ENCODE data around the gene NFKB2. TPM values are rescaled to one million over a fixed set of nuclear protein-coding genes. Genes with fewer than 3 reads are reported as not detected.

Gene NFKB2
- total RNA-seq, 2 experiments from 2014 or later: 121 to 122 TPM

DNA sequence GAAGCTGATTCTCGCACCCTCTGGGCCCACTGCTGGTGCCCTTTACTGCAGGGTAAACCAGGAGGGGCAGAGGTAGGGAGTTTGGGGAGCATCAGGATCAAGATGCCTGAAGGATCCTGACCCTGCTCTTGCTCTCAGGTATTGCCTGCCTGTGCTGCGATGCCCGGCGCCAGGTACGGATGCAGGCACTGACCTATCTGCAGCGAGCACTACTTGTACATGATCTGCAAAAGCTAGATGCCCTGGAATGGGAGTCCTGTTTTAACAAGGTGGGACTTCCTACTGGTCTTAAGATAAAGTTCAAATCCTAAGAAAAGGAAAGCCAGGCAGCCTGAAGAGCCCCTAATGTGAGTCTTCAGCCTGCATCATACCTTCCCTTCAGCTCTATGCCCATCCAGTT lies 16.1 kb upstream of the NFKB2 start:
- ChIA-PET CTCF (interaction anchor here (1.1 to 2.5 kb wide), 2 partner anchors 20 to 27 kb away, joined by 5 to 10 read pairs; no protein-coding TSS in a partner anchor), POLR2A (interaction anchor here (2.7 kb wide), 1 partner anchor 15 kb away, joined by 10 read pairs; no protein-coding TSS in a partner anchor)
- no peaks in the 10 kb centered on the region for H3K27me3 Mint-ChIP-seq
- no peaks in the 10 kb centered on the region for H3K9me3 Mint-ChIP-seq
- no peak overlapping the region for H3K4me3 Mint-ChIP-seq
- H3K27ac Mint-ChIP-seq: no peak overlapping the region
- H3K4me1 Mint-ChIP-seq: no peaks in the 10 kb centered on the region
- H3K36me3 Mint-ChIP-seq (ENCODE audit: low read depth): peaks cover 50% of the 10 kb centered on the region
- no peak for DNase-seq

DNA sequence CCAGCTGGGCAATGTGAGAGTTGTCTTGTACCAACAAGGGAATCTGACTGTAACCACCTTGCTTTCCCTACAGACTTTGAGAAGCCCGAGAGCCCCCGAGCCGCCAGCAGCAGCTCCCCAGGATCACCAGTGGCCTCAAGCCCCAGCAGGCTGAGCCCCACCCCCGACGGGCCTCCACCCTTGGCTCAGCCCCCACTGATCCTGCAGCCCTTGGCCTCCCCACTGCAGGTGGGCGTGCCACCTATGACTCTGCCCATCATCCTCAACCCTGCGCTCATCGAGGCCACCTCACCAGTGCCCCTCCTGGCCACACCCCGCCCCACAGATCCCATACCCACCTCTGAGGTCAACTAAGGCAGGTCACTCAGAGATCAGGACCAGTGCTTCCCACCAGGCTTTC lies 13.5 kb upstream of the NFKB2 start:
- Mint-ChIP-seq H3K4me3 (no peak overlapping the region), H3K9me3 (no peaks in the 10 kb centered on the region), H3K4me1 (no peaks in the 10 kb centered on the region), H3K36me3 (ENCODE audit: low read depth) (peaks cover 39% of the 10 kb centered on the region), H3K27ac (no peak overlapping the region), H3K27me3 (no peaks in the 10 kb centered on the region)
- ChIA-PET CTCF (interaction anchor here (1.0 to 1.2 kb wide), 2 partner anchors 11 to 151 kb away, joined by 4 to 6 read pairs; no protein-coding TSS in a partner anchor), POLR2A (interaction anchor here (0.6 kb wide), 1 partner anchor 12 kb away, joined by 3 read pairs; no protein-coding TSS in a partner anchor)
- no peak for DNase-seq

DNA sequence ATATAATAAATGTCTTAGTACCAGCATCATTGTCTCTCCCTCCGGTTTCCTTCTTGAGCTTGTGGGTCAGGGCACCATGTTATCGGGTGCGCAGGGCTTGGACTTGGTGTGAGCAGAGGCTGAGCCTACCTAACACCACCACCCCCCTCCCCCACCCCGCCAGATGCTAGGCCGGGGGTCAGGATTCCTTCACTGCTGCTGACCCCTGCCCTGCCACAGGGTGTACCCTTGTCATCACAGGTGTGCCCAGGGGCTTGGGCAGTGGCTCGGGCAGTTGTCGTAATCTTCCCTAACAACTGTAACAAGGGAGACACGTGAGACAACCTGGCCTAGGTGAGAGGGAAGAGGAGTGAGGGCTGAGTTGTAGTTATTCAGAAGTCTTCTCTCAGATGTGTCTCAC lies 12.6 kb upstream of the NFKB2 start:
- Mint-ChIP-seq H3K36me3 (ENCODE audit: low read depth) (peaks cover 37% of the 10 kb centered on the region), H3K4me1 (no peaks in the 10 kb centered on the region), H3K27ac (no peak overlapping the region), H3K27me3 (no peaks in the 10 kb centered on the region), H3K4me3 (no peak overlapping the region), H3K9me3 (no peaks in the 10 kb centered on the region)
- POLR2A ChIA-PET: interaction anchor here (0.6 kb wide), 1 partner anchor 12 kb away, joined by 3 read pairs; no protein-coding TSS in a partner anchor
- CTCF ChIA-PET: interaction anchor here (1.6 to 3.1 kb wide), 3 partner anchors 10 to 21 kb away, joined by 3 to 17 read pairs (median 10); no protein-coding TSS in a partner anchor
- no peak for DNase-seq

DNA sequence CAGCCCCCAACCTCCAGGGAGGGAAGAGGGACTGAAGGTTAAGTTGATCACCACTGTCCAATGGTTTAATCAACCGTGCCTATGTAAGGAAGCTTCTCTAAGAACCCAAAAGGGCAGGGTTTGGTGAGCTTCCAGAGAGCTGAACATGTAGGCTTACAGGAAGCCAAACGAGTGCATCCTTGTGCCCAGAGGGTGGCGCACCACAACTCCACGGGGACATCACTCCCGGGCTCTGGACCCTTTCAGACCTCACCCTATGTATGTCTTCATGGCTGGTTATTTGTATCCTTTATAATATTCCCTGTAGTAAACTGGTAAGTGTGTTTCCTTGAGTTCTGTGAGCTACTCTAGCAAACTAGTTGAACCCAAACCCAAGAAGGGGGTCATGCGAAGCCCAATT lies 11.5 kb upstream of the NFKB2 start:
- DNase-seq: no peak
- H3K36me3 Mint-ChIP-seq (ENCODE audit: low read depth): peaks cover 34% of the 10 kb centered on the region
- ChIA-PET CTCF (interaction anchor here (1.1 to 3.4 kb wide), 10 partner anchors 9 to 200 kb away, joined by 3 to 22 read pairs (median 4); no protein-coding TSS in a partner anchor), POLR2A (no interaction called here)
- no peak overlapping the region for H3K27ac Mint-ChIP-seq
- no peaks in the 10 kb centered on the region for H3K4me1 Mint-ChIP-seq
- H3K9me3 Mint-ChIP-seq: no peaks in the 10 kb centered on the region
- H3K27me3 Mint-ChIP-seq: no peaks in the 10 kb centered on the region
- H3K4me3 Mint-ChIP-seq: no peak overlapping the region

DNA sequence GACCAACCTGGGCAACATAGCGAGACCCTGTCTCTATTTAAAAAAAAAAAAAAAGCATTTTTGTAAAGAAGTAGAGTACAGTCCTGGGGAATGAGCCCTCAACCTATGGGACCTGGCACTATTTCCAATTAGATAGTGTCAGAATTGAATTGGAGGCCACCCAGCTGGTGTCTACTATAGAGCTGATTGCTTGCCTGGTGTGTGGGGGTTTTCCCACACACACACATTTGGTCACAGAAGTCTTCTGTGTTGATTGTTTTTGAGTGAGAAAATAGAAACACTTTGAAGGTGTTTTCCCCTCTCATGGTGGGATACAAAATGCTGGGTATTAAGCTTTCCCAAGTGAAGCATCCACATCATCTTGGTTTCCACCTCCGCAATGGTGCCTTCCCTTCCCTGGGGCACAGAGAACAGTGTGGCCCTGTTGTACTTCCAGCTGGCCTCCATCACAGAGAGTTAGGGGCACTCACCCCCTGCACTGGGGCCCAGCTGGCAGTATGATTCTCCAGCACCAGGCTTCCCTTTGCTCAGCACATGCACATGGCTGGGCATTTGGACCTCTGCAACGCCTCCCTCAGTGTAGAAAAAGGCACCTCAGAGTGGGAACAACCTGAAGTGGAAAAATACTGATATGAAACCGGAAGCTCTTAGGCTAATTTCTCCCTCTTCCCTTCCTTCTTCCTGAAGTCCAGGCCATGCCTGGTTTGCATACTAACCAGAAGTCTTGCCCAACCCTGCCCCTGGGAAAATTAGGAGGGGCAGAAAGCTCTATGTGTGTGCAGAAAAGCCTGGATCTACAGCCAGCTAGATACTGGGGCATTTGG lies 10.7 kb upstream of the NFKB2 start:
- POLR2A ChIA-PET: interaction anchor here (1.0 kb wide), 1 partner anchor 9 kb away, joined by 8 read pairs; no protein-coding TSS in a partner anchor

DNA sequence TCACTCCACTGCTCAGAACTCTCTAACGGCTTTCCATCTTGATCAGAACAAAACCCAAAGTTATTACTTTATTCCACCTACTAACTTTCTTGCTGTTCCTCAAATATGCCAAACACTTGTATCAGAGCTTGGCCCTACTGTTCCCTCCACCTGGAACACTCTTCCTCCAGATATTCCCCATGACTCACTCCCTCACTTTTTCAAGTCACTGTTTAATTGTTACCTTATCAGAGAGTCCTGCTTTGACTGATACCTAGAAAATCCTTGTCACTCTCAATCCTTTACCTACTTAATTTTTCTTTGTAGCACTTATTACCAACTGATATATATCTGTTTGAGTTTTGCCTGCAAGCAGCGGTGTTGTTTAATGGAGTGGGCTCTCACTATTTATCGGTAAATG lies 5.6 kb upstream of the NFKB2 start:
- H3K9me3 Mint-ChIP-seq: no peaks in the 10 kb centered on the region
- no peaks in the 10 kb centered on the region for H3K36me3 Mint-ChIP-seq (ENCODE audit: low read depth)
- H3K4me3 Mint-ChIP-seq: no peak overlapping the region
- H3K27me3 Mint-ChIP-seq: no peaks in the 10 kb centered on the region
- H3K4me1 Mint-ChIP-seq: peaks cover 9% of the 10 kb centered on the region
- DNase-seq: no peak
- H3K27ac Mint-ChIP-seq: no peak overlapping the region
- ChIA-PET POLR2A (interaction anchor here (1.0 kb wide), 1 partner anchor 160 kb away, joined by 3 read pairs; no protein-coding TSS in a partner anchor), CTCF (interaction anchor here (0.6 to 1.3 kb wide), 4 partner anchors 10 to 246 kb away, joined by 3 to 5 read pairs (median 4); no protein-coding TSS in a partner anchor)

More for the DNA sequence above, 10.7 kb upstream of the NFKB2 start:
- Mint-ChIP-seq H3K4me3 (no peak overlapping the region), H3K4me1 (no peaks in the 10 kb centered on the region), H3K27ac (no peak overlapping the region), H3K36me3 (ENCODE audit: low read depth) (peaks cover 28% of the 10 kb centered on the region), H3K9me3 (no peaks in the 10 kb centered on the region), H3K27me3 (no peaks in the 10 kb centered on the region)
- CTCF ChIA-PET: interaction anchor here (1.1 to 3.4 kb wide), 10 partner anchors 8 to 199 kb away, joined by 3 to 22 read pairs (median 4); no protein-coding TSS in a partner anchor
- DNase-seq: no peak

DNA sequence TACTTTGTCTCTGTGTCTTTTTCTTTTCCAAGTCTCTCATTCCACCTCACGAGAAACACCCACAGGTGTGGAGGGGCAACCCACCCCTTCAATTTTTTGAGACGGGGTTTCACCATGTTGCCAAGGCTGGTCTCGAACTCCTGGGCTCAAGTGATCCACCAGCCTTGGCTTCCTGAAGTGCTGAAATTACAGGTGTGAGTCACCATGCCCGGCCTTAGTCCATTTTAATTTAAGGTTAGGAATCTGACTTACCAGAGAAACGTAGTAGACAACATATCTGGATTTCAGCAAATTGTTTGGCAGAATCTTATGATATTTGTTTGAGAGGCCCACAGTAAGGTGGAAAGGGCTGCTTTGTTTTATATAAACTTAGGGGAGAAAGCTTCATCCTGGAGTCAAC lies 3.2 kb upstream of the NFKB2 start:
- Mint-ChIP-seq H3K9me3 (no peaks in the 10 kb centered on the region), H3K27ac (no peak overlapping the region), H3K36me3 (ENCODE audit: low read depth) (peaks cover 15% of the 10 kb centered on the region), H3K4me1 (peaks cover 25% of the 10 kb centered on the region), H3K27me3 (no peaks in the 10 kb centered on the region), H3K4me3 (no peak overlapping the region)
- CTCF ChIA-PET: interaction anchor here (1.7 to 10.7 kb wide), 5 partner anchors 8 to 191 kb away, joined by 6 to 199 read pairs (median 14); partner anchors contain the start of genes ELOVL3 and FBXL15
- no peak for DNase-seq
- POLR2A ChIA-PET: interaction anchor here (1.0 to 1.7 kb wide), 2 partner anchors 13 to 44 kb away, joined by 3 to 5 read pairs; no protein-coding TSS in a partner anchor

DNA sequence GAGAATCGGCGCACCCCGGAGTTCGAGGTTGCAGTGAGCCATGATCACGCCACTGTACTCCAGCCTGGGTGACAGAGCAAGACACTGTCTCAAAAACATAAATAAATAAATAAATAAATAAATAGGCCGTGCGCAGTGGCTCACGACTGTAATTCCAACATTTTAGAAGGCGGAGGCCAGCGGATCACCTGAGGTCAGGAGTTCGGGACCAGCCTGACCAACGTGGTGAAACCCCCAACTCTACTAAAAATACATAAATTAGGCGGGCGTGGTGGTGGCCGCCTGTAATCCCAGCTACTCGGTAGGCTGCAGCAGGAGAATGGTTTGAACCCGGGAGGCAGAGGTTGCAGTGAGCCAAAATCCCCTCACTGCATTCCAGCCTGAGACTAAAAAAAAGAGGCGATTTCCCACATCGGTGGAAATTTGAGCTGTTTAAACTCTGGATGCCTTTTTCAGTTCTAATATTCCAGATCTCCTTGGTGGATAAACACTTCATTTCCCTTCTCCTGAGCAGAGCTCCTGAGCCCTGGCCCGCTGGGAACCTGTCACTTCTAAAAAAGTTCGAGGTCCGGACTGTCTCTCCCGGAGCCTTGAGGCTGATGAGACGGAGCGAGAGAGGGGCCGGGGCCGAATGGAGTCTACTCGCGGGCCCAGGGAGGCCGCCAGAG lies 2.0 kb upstream of the NFKB2 start:
- peaks cover 37% of the 10 kb centered on the region for H3K4me1 Mint-ChIP-seq
- no peaks in the 10 kb centered on the region for H3K9me3 Mint-ChIP-seq
- ChIA-PET POLR2A (interaction anchor here (0.6 to 4.3 kb wide), 32 partner anchors 7 to 224 kb away, joined by 3 to 38 read pairs (median 6); partner anchors contain the start of genes ACTR1A, C10orf95, CUEDC2 and ELOVL3), CTCF (interaction anchor here (0.6 to 10.7 kb wide), 25 partner anchors 9 to 224 kb away, joined by 3 to 199 read pairs (median 5); partner anchors contain the start of genes ACTR1A, C10orf95, CUEDC2 and ELOVL3)
- DNase-seq: no peak
- peak overlapping the region; percentile 84 for H3K4me3 Mint-ChIP-seq
- H3K36me3 Mint-ChIP-seq (ENCODE audit: low read depth): peaks cover 27% of the 10 kb centered on the region
- H3K27ac Mint-ChIP-seq: peak overlapping the region; percentile 93
- no peaks in the 10 kb centered on the region for H3K27me3 Mint-ChIP-seq

DNA sequence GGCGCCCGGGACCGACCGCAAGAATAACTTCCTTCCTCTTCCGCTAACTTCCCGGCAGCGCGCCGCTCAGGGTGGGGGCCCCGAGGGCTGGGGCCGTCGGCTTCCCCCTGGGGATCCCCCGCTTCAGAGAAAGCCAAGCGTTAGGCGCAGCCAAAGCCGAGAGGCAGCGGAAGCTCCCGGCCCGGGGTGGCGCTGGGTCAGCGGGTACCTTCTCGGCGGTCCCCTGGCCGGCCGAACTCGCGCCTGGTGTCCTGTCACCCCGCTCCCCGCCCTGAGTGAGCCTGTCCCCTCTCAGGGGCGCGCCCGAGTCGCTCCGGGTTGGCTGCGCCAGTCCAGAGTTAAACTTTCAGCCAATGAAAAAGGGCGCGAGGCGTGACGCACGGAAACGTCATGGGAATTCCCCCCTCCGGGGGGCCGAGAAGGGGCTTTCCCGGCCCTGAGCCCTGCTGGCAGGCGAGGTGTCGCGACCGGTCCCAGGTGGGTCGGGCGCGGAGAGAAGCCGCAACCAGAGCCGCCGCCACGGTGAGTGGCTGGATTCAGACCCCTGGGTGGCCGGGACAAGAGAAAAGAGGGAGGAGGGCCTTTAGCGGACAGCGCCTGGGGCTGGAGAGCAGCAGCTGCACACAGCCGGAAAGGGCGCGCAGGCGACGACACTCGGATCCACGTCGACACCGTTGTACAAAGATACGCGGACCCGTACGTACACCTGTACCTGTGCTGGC lies 1.3 kb upstream of the NFKB2 start:
- Mint-ChIP-seq H3K27ac (peak overlapping the region; percentile 93), H3K27me3 (no peaks in the 10 kb centered on the region), H3K4me1 (peaks cover 41% of the 10 kb centered on the region), H3K9me3 (no peaks in the 10 kb centered on the region), H3K4me3 (peak overlapping the region; percentile 84), H3K36me3 (ENCODE audit: low read depth) (peaks cover 30% of the 10 kb centered on the region)
- peak; percentile 98 for DNase-seq
- ChIA-PET CTCF (interaction anchor here (0.5 to 10.7 kb wide), 25 partner anchors 9 to 259 kb away, joined by 3 to 199 read pairs (median 5); partner anchors contain the start of genes ACTR1A, C10orf95, CUEDC2 and ELOVL3), POLR2A (interaction anchor here (0.9 to 4.3 kb wide), 35 partner anchors 8 to 823 kb away, joined by 3 to 38 read pairs (median 5); partner anchors contain the start of genes ACTR1A, C10orf95, CUEDC2 and ELOVL3)

DNA sequence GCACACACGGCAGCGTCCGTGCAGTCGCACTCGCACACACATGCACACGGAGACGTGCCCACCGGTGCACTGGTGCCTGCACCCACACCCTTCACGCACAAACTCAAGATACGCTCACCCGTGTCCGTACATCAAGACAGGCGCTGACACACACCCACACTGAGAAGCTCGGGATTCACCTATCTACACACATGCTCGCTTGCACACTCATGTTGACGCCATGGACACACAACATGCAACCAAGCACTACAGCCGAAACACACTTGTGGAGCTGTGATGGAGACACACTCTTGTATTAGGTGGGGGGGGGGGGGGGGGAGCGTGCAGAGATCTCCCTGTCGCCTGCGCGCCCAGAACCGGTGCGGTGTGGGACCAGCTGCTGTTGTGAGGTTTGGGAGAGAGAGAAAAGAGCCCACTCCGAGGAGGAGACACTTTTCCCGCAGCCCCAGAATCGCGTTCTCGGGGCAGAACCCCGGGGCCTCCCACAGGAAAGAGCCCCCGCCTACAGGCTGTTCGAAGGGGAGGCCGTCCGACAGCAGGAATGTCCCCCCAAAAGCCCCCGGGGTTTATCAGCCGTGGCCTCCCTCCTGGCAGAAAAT lies 605 bp upstream of the NFKB2 start:
- DNase-seq: peak; percentile 53
- ChIA-PET CTCF (interaction anchor here (0.8 to 10.7 kb wide), 9 partner anchors 8 to 225 kb away, joined by 3 to 199 read pairs (median 5); partner anchors contain the start of genes CUEDC2 and ELOVL3), POLR2A (interaction anchor here (1.0 to 4.3 kb wide), 25 partner anchors 12 to 824 kb away, joined by 3 to 38 read pairs (median 6); partner anchors contain the start of genes ACTR1A, C10orf95, CUEDC2 and ELOVL3)

DNA sequence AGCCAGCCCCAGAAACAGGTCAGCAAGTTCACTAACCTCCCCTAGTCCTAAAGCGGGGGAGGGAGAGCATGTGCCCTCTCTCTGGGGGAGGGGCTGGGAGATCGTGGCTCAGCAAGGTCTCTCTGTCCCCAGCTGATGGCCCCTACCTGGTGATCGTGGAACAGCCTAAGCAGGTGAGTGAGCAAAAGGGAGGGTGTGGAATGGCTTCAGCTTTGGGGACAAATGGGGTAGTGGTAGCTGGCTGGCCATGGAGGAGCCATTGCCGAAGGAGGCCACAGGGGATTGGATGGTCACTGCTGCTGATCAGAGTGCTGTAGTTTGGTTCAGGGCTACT lies 779 bp downstream of the NFKB2 start:
- Mint-ChIP-seq H3K9me3 (no peaks in the 10 kb centered on the region), H3K4me3 (peak overlapping the region; percentile 84), H3K27ac (peak overlapping the region; percentile 93), H3K27me3 (no peaks in the 10 kb centered on the region), H3K4me1 (peaks cover 54% of the 10 kb centered on the region), H3K36me3 (ENCODE audit: low read depth) (peaks cover 45% of the 10 kb centered on the region)
- DNase-seq: no peak
- POLR2A ChIA-PET: interaction anchor here (1.2 to 4.3 kb wide), 8 partner anchors 9 to 170 kb away, joined by 6 to 38 read pairs (median 18); partner anchors contain the start of genes ACTR1A, C10orf95, ELOVL3 and FBXL15
- CTCF ChIA-PET: interaction anchor here (1.6 to 10.7 kb wide), 2 partner anchors 167 to 226 kb away, joined by 4 to 199 read pairs; partner anchors contain the start of gene ELOVL3

More for the DNA sequence above, 605 bp upstream of the NFKB2 start:
- no peaks in the 10 kb centered on the region for H3K27me3 Mint-ChIP-seq
- peaks cover 35% of the 10 kb centered on the region for H3K36me3 Mint-ChIP-seq (ENCODE audit: low read depth)
- H3K4me3 Mint-ChIP-seq: peak overlapping the region; percentile 84
- H3K27ac Mint-ChIP-seq: peak overlapping the region; percentile 93
- no peaks in the 10 kb centered on the region for H3K9me3 Mint-ChIP-seq
- peaks cover 47% of the 10 kb centered on the region for H3K4me1 Mint-ChIP-seq
